Keratinocyte (primary cell): ENCODE measurements around the gene REEP6.

ENCODE experiments used
- EZH2 ChIP-seq: IDR thresholded peaks from one replicate; pipeline ENCODE4 v1.6.1; 2012; ENCODE audit warnings: inconsistent platforms, mild to moderate bottlenecking, low read length, moderate library complexity
- TF ChIP-seq, protein P1 (sequence below), 3 experiments: IDR thresholded peaks in 1 of 3; conservative IDR thresholded peaks in 1 of 3; optimal IDR thresholded peaks in 1 of 3; 2 replicates in 2 of 3; 3 replicates in 1 of 3; pipeline versions ENCODE3 to v1.5.1; 2011; ENCODE audit warnings: low read length in 3 of 3, mild to moderate bottlenecking in 3 of 3, moderate library complexity in 2 of 3, control low read depth in 1 of 3, inconsistent platforms in 1 of 3; ENCODE audit not compliant: insufficient read depth in 2 of 3; ENCODE audit errors: extremely low read depth in 1 of 3

DNA sequence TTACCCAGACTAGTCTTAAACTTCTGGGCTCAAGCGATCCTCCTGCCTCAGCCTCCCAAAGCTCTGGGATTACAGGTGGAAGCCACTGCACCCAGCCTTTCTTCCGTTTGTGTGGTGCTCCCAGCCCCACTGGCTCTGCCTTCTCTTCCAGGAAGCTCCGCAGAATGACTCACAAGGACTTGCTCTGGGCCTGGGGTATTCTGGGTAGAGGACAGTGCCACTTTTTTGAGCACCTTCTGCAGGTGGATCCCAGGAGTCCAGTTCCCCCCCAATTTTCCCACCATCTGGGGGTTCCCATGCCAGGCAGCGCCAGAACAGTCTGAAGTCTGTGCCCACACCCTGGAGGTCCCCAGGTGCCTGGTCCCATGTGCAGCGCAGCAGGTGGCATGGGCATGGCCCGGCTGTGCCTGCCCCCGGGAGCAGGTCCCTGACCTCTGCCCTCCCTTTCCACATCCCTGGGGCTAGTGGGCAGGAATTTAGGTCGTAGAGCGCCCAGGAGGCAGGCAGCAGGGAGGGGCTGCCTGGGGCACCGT lies 1.6 kb downstream of the REEP6 start:
- TF ChIP-seq, protein P1, sequence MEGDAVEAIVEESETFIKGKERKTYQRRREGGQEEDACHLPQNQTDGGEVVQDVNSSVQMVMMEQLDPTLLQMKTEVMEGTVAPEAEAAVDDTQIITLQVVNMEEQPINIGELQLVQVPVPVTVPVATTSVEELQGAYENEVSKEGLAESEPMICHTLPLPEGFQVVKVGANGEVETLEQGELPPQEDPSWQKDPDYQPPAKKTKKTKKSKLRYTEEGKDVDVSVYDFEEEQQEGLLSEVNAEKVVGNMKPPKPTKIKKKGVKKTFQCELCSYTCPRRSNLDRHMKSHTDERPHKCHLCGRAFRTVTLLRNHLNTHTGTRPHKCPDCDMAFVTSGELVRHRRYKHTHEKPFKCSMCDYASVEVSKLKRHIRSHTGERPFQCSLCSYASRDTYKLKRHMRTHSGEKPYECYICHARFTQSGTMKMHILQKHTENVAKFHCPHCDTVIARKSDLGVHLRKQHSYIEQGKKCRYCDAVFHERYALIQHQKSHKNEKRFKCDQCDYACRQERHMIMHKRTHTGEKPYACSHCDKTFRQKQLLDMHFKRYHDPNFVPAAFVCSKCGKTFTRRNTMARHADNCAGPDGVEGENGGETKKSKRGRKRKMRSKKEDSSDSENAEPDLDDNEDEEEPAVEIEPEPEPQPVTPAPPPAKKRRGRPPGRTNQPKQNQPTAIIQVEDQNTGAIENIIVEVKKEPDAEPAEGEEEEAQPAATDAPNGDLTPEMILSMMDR (optimal IDR thresholded peaks at IDR 0.05 in 1 of 3, IDR thresholded peaks at IDR 0.05 in 1 of 3, conservative IDR thresholded peaks at IDR 0.05 in 1 of 3; ENCODE audit: extremely low read depth in 1 of 3, insufficient read depth in 2 of 3, low read length in 3 of 3) = no peak
- TF ChIP-seq EZH2 = no peak
